ENCODE data around the gene CISD1.

The CISD1 gene

DNA sequence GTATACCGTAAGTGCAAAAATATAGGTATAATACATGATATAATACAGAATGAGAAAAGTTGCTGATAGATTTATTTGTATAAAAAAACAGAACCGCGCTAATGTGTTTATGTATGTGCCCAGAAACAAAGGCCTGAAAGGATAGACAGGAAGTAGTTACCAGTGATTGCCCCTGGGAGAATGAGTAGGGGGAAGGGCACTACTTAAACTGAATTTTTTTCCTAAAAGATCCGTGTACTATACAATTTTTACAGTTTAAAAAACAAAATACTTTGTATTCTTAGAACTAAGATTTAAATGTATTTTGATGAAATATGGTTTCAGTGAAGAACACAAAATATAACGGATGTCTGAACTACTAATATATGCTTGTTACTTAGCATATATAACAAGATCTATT, 4.2 kb upstream of the CISD1 start:
- intact Hi-C loops (cut with DNase I) = no loop called here
- DNase-seq = no peak

DNA sequence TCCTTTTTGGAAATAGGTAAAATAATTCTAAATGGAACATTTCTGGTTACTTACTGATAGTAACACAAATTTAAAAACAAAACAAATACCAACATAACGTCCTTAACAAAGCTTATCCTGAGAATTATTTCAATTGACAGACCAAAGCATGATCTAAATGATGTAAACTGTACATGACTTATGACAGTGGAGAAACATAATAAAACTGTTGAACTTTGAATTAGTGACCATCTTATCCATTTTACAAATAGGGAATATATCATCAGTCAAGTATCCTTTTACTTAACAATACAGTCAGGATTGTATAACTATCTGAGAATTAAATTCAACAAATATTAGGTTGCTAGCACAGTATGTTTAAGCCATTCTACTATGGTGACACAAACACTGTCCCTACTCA, 3.7 kb upstream of the CISD1 start:
- DNase-seq = no peak
- intact Hi-C loops (cut with DNase I) = no loop called here

DNA sequence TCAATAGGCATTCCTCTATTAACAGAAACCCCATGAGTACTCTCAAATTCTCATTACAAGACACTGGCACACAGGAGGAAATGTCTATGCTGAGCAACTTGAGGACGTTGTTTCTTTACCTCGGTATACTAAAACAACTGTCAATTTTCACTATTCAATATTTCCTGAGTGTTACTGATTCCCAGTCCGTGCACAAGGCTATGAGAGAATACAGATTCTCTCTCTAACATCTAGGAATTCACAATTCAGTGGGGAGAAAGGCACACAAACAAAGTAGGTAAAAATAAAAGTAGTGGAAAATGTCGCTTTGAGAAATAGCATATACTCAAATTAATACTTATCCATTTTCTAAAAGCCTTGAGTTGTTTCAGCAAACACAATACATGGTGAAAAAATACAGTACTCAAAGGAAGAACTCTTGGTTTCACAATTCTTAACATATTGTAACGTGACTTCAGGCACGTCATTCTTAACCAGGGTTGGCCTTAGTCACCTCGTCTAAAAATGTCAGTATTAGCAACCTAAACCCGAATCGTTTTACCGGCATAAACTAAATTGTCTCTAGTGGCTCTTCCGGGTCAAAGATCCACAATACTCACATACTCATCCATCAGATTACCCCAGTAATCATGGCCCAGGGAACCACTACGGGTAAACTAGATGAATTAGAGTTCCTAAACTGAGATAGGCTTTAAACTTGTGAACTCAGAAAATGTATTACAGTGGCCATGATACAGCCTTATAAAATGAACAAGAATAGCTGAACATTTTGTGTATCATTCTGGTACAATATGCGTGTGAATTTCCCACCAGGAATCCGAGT, 2.7 kb upstream of the CISD1 start:
- intact Hi-C loops (cut with DNase I) = no loop called here
- no peak for DNase-seq

DNA sequence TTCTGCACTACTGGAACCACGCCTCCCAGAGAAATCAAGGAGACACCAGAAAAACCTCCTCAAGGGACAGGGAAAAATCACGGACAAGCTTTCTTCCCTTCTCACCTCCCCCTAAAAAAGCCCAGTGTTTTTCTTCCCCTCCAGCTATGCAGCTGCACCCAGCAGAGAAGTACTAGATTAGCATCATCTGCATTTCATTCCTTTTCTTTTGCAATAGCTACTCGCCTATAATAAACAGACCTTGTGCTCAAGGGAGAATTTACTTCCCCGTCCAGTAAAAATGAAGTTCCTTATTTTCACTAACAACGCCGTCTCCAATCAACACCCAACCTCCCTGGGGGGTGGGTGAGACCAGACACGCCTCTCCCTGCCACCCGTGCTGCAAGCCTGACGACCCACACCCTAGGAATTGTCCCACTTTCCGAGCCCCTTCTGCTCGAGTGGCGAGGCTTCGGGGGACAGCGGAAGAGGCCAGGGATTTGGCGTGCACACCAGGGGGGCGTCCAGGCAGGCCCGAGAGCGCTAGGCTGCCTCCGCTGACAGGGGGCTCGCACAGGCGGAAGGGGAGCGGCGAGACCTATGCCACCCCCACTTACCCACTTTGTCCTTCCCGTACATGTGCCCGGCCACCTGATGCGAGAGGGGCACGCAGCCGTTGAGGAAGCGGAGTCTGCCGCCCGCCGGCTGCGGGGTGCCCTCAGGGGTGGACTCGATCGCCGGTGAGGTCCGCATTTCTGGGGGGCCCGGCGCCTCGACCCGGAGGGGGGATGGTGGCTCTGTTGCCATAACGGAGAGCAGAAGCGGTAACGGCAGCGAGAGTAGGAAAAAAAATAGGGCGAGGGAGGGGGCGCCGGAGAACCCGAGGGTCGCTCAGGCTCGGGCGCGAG, 1.9 kb upstream of the CISD1 start:
- intact Hi-C loops (cut with DNase I) = no loop called here
- DNase-seq = peak in 9 of 10 donors; percentile 19 to 89 (median 32)

DNA sequence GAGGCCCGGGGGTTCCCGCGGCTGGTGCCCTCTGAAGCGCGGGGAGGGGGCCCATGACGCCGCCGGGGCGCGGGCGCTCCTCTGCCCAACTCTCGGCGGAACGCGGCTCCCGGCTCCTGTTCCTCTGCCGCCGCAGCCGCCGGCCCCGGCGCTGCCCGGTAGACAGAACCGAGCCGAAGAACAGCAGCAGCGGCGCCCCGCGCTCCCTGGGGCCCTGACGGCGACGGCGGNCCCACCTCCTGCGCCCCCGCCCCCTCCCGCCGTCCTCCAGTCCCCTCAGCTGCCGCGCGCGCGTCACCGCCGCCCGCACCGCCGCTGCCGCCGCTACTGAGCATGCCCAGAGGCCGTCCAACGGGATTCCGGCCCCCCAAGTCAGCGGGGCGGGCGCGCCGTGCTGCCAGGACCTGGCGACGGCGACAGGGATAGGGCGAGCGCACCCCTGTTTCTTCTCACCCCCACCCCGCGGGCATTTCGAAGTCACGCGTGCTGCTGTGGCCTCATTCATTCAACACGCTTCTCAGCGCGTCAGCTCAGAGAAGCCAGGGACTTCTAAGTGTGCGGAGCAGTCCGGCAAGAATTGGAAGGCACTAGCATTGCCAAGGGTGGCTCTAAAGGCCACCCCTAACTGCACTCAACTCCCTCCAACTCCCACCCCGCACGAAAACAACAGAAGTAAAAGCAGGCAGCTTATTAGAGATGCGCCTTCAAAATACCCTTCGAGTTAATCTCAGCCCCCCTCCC, 1.1 kb upstream of the CISD1 start, which contains the start of gene IPMK:
Gene IPMK, minus strand, starts transcription at position 182 of the 741 bp plus-strand sequence. CDS start 283 bp downstream, outside the sequence.
- intact Hi-C loops (cut with DNase I) = no loop called here
- DNase-seq = peak; percentile 91 to 99 (median 92)

DNA sequence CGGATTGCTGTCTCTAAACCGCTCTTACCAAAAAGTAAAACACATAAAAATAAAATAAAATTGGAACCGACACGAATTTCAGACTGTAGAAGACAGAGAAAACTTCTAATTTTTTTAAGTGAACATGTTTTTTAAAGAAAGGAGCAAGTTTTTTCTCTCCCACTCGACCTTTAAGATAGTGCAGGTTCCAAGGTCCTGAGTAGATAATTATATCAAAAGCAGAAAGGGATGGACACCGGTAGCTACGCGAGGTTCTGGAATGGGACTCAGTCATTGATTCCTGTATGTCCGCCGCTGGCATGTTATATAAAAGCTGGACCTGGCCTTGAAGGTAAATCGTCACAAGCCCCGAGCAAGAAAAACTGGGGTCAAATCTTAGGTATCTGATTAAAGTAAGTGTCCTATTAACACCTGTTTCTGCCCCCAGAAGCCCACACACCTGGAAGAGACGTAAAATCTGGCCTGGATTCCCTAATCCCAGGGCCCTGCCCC, 462 bp upstream of the CISD1 start:
- DNase-seq = no peak
- intact Hi-C loops (cut with DNase I) = no loop called here

DNA sequence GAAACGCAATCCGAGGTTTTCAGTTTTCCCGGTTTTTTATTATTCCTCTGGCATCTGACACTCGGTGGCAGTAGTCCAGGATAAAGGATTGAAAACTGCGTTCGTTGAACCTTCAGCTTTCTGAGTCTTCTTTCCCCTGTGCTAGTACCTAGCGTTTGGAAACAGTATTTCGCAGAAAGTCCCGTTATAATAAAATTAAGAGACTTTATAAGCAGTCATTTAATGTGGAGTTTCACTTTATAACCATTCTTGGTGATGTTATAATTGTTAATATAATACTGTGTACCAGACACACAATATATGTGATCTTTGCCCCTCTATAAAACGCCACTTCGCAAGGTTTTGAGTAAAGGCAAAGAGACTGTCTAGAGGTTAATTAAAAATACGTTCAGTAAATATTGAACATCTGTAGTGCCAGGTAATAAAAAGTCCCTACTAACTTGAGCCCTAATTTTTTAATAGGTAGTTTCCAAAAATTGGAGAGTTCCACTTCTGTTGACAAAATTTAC, 874 bp downstream of the CISD1 start:
- no peak for DNase-seq
- intact Hi-C loops (cut with DNase I) = no loop called here

DNA sequence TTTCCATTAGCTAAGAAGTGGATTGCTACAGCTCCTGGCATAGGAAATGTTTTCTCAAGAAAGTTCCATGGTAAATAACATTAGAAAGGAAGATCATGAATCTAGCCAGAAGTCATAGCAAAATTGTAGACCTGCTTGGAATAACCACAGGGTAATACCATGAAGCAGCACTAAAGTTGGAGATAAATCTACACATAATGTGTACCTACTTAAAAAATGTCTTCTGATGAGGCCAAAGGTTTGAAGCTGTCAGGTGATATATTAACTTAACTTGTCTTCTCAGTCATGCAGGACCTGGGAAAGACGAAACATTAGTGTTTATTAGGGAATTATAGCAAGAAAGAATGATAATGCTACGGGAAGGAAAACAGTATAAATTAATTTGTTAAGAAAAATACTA, 6.3 kb downstream of the CISD1 start:
- intact Hi-C loops (cut with DNase I) = no loop called here
- DNase-seq = no peak

DNA sequence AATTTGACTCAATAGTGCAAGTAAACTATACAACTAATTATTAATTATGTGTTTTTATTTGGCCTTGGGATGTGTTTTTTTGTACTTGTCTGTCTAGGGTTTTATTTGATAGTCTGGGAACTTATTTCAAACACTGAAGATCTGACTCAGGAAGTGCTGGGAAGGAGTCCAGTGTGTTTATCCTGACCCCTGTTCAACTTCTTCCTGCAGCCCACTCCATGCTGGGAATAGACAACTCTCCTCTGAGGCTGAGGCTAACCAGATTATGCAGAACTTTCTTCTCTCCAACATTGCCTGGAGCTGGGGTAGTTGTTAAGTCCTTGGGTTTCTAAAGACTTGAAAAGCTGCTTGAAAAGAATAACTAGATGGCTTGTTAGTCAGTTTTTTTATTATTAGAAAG, 6.9 kb downstream of the CISD1 start:
- intact Hi-C loops (cut with DNase I) = no loop called here
- no peak for DNase-seq

DNA sequence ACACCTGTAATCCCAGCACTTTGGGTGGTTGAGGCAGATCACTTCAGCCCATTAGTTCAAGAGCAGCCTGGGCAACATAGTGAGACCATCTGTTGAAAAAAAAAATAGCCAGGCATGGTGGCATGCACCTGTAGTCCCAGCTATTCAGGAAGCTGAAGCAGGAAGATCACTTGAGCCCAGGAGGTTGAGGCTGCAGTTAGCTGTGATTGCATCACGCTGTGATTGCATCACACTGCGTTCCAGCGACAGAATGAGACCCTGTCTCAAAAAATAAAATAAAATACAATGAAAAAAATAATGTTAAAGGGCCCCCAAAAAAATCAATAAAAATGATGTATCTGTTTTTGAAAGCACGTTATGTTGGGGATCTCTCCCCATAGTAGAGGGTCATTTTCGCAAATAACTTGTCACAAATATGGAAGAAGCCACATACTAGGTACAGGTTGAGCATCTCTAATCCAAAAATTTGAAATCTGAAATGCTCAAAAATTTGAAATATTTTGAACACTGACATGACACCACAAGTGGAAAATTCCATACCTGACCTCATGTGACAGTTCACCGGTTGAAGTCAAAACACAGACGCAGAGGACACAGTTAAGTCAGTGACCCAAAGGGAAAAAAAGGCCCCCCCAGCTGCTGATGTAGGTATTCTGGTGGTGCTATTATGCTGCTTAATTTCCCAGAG, 9.5 kb downstream of the CISD1 start:
- intact Hi-C loops (cut with DNase I) = no loop called here
- no peak for DNase-seq

DNA sequence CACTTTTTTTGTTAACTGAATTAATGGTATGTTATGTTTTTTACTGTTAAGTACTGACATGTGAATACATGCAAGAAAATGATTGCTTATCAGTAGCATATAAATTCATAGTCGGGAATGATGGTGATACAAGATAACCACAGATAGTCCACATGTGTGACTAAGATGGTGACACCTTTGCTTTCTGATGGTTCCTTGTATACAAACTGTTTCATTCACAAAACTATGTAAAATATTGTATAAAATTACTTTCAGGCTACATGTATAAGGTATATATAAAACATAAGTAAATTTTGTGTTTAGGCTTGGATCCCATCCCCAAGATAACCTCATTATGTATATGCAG, 10.0 kb downstream of the CISD1 start:
- intact Hi-C loops (cut with DNase I) = no loop called here
- DNase-seq = no peak

DNA sequence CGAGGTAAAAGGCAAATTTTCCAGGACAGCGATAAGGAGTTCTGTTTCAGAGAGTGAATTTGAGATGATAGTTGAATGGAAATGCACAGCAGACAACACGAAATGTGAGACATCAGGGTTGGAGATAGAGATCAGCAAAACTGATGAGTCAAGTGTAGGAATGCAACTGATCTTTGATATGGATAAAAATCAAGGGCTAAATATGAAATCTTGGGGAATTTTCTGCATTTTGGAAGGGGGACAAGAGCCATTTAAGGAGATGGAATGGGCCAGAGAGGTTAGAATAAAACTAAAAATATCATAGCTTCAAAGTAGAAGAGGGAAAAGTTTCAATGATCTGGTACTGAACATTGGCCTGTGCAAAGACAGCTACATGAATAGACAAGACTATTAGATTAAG, 11.5 kb downstream of the CISD1 start:
- no peak for DNase-seq
- intact Hi-C loops (cut with DNase I) = no loop called here

DNA sequence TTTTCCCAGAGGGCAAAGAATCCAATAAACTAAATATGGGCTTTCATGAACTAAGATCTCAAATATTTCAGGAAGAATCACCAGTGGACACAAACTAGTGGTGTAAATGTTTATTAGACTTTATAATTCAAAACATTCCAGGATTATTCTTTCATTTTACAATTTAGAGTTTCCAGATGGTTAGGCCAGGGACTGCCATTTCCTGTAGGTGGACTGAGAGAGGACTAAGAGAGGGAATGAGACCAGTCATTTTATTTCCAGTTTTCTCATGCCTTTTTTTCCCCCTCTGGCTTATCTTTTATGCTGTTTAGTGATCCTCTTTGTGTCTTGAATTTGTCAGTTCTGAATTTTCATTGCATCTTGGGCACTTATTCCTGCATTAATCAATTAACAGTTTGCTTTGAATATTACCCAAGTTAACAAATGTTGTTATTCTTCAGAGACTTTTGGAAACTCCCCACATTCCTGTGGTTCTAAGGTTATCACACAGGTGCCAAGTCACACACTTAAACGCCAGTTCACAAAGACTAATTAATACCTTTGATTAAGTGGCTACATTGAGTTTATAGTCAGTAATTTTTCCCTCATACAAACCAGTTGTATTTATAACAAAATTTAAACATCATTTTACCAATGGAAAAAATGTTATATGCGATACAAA, 12.3 kb downstream of the CISD1 start:
- intact Hi-C loops (cut with DNase I) = no loop called here
- DNase-seq = no peak

DNA sequence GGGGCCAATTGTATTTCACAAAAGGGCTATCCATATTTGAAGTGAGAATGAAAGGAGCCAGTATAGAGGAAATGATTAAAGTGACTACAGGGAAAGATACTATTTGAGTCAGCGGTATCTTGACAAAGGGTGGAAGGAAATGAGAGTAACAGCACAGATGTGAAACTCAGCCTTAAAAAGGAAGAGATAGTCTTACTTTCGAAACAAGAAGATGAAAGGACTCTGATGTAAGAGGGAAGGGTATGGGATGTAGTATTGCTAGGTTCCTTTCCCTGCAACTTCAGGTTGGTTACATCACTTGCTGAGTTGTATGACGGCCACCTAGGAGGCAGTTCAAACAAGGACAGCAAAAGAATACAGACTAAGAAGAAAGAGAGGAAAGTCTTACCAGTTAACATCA, 13.7 kb downstream of the CISD1 start:
- intact Hi-C loops (cut with DNase I) = no loop called here
- DNase-seq = no peak

DNA sequence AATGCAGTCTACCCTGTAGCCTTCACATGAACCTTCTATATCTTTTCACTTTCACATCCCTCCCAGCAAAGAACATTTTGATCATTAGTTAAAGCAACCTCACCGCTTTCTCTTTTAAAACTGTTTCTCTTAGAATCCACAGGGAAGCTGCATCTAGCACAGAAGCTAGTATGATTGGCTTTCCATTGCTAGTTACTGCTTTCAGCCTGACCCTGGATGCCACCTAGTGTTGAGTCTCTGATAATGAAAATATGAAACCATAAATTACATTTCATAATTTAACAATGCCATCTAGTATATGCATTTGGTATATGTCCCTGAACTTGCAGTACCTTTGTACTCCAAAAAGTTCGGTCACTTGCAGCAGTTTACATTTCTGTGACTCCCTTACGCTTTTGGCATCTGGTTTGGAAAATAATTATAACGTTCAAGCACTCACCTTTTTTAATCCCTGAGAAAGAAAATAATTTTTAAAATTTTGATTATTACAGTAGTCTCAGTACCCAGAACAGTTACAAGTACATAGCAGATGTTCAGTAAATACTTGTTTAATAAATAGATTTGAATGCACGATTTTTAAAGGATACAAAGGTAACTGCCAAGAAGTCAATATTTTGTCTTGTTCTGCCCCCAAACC, 22.7 kb downstream of the CISD1 start:
- intact Hi-C loops (cut with DNase I) = loop anchor here (1.0 kb wide), 1 partner anchor 114 kb away; no protein-coding TSS in a partner anchor
- DNase-seq = peak in 1 of 10 donors; percentile 10

DNA sequence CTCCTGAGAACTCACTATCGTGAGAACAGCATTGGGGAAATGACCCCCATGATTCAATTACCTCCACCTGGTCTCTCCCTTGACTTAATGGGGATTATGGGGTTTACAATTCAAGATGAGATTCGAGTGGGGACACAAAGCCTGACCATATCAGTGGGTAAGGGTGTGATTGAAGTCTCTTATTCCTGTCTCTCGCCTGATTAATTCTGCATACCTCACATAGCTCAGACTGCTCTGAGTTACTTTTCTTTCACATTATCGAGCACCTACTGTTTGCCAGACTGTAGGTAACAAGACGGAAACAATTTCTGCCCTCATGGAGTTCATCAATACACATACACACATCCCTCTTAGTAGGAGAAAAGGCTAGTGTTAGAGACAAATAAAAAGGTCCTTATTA, 25.0 kb downstream of the CISD1 start:
- intact Hi-C loops (cut with DNase I) = no loop called here
- DNase-seq = no peak

DNA sequence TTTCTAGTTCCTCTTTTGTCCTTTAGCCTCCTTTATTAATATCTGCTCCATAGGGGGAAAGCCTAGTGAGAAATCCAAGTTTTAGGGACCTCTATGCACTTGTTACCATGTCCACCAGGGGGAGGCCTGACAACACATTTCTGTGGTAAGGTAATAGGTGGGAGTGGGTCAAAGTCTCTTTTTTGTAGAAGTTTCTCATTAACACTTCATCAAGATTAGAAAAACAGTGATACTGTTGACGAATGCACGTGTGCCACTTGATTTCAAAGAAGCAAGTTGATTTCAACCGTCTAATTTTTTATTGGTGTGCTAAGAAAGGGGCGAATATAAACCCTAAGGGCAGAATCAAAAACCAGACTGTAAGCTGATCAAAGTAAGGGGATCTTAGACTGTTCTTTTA, 30.6 kb downstream of the CISD1 start:
- DNase-seq = peak in 5 of 10 donors; percentile 23 to 56 (median 50)
- intact Hi-C loops (cut with DNase I) = loop anchor here (2.0 kb wide), 1 partner anchor 85 kb away; the partner anchor contains the start of gene TFAM

DNA sequence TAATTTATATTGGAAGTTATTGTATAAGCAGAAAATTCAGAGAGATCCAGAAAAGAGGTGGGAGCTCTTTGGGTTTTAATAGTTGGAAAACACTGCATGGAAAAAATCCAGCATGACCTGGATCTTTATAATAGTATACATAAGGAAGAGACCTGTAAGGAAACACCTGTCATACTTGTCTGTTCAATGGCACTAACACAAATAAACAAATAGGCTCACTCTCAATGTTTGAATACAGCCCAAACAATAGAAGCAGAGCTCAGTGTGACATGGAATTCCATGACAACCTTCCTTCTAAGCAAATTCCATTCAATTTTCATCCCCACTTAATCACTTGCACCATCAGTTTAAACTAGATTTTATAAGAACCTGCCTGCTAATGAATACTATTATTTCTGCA, 31.7 kb downstream of the CISD1 start:
- no peak for DNase-seq
- intact Hi-C loops (cut with DNase I) = loop anchor here (2.0 kb wide), 1 partner anchor 92 kb away; no protein-coding TSS in a partner anchor

DNA sequence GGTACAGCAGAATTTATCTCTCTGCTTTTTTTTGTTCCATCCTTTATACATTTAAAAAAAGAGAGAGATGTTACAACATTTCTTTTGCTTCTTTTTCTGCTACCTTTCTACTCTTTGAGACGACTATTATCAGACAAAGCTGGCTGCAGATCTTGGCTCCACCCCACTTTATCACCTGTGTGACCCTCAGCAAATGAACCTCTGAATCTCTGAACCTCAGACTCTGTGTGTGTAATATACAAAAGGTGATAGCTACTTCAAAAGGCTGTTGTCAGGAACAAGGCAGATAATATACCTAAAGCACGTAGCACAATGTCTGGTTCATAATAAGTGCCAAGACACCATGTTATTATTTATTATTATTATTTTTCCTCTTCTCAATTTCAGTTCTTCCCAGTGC, 33.3 kb downstream of the CISD1 start:
- intact Hi-C loops (cut with DNase I) = no loop called here

More for the DNA sequence above, 33.3 kb downstream of the CISD1 start:
- DNase-seq = no peak

Data from posterior cingulate gyrus (tissue), 11 donors.